HT-29 (cell line): ENCODE measurements around the gene SH3RF3. TPM values are rescaled to one million over a fixed set of nuclear protein-coding genes. Genes with fewer than 3 reads are reported as not detected.

Source experiments
- DNase-seq: peaks from one replicate; pipeline ENCODE4 v3.0.0-alpha.2; 2015; ENCODE audit warnings: low spot score
- total RNA-seq: library from RNA; depleted of rRNA; stranded (reverse); fragments of >200 nt; shearing (Covaris generic); gene quantifications from 2 replicates; pipeline ENCODE4 v1.2.3, GENCODE V29; 2014

The SH3RF3 gene
- total RNA-seq, 1 experiment from 2014 or later: 0.05 TPM

DNA sequence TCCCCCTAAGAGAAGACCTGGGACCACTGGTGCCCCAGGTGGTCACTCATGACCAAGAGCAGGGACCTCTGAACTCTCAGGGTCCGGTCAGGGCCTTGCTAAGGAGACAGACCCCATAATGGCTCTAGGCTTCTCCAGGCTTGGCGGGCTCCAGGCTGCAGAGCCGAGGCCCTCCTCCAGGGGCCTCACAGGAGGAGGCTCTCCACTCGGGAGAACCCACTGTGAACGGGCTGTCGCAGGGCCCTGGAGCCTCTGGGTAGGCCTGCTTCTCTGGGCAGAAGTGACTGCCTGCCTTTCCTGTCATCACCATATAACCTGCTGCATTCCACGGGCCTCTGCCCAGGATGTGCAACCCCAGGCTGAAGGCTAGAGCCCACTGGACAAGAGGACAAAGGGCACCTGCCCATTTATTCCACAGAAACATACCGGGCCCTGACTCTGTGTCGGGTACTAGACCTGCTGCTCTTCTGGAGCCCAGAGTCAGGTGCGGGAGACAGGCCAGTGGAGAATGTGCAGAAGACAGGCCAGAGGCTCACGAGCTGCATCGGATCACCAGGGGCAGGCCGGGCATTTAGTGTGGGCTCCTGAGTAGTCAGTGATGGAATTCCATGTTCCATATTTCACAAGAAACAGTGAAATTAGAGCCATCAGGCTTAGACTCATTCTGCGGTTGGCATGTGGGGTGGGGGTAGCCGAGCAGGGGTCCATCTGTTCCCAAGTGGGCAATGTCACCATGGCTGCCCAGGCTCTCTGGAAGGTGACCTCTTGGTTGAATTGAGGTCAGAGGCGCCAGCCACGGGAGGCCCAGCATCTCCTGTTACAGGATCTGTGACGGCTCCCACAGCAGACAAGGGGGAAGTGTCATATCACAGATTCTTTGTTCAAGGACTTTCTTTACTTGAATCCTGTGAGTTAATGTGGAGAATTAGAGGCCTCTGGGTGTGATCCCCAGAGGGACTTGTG, 220.8 kb downstream of the SH3RF3 start:
- DNase-seq: no peak

- no peak for DNase-seq
Measured at GRCh38 chr2:109350526-109350925, 221.5 kb downstream of the SH3RF3 start.

- no peak for DNase-seq
Measured at GRCh38 chr2:109351164-109351756, 222.3 kb downstream of the SH3RF3 start.

DNA sequence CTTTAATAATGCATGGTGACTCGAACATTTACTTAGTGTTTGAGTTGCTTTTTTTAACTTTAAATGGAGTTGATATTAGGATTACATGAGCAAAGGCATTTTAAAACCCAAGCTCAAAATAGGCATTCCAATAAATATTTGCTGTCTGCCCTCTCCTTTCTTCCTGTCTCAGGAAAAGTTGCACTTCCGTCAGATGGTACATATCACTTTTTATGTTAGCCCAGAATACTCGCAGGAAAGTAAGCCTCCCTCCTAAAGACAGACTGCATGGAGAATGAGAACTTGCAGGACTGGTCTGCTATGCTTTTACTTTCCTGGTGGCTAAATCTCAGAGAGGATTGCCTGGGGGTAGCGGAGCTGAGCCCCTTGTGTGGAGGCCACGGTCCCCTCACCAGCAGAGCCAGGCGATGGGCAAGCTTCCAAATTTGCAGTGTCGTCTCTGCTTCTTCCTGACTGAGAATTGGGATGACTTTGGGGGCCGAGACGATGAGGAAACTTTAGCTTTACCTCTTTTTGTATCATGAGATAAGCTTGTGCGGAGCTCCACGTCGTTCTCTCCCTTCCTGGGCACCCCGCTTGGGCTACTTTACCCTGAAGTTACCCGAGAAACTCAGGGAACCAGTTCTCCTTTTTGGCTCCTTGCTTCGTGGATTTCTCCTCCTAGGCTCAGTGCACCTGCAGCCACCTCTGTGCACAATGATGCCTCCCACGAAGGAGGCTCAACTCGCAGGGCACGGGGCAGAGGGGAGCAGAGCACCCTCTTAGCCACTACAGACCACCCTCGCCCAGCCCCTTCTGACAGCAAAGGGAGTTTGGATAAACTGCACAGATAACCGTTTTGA, 223.3 kb downstream of the SH3RF3 start:
- DNase-seq: no peak

GRCh38 chr2:109352898-109353689, 224.1 kb downstream of the SH3RF3 start:
- no peak for DNase-seq

GRCh38 chr2:109353806-109354745, 225.1 kb downstream of the SH3RF3 start:
- no peak for DNase-seq

DNA sequence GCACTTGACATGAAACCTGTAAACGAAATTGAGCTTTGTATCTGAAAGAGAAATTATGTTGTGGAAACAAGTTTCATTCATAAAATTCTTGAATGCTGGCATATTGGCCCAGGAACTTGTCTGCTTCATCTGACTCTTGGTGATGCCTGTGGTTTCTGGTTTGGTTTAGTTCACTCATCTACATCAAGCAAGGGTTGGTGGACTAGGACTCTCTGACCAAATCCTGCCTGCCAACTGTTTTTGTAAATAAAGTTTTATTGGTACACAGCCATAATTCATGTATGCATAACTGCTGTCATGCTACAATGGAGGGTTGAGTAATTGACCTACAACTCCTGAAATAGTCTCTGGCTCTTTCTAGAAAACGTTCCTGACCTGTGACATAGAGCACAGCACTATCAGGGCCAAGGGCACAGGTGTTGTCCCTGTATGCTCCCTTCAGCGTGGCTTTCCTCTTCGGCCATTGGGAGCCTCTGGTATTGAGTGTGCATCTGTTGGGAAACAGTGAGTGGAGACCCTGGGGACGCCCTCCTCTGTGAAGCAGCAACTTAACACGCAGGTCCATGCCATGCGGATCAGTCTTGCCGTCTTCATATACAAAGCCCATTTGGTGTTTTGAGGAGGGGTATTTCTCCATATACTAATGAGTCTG, 226.3 kb downstream of the SH3RF3 start:
- no peak for DNase-seq

- no peak for DNase-seq
Measured at GRCh38 chr2:109356324-109357035, 227.5 kb downstream of the SH3RF3 start.

GRCh38 chr2:109364217-109364616, 235.2 kb downstream of the SH3RF3 start:
- no peak for DNase-seq

DNA sequence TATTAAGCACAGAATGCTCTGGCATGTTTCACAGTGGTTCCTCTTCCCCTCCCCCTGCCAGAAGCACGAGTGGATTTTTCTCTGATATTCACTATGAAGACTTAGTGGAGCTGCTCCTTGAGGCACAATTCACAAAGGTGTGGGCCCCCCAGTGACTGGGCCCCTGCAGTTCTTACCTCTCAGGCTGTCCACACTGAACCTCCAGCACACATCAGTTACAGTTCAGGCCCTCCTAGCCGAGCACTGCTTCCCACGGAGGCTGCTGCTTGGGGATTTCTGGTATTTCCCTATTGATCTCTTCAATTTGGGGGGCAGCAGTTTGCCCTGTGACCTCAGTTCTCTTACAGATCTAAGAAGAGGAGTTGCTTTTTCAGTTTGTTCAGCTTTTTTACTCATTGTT, 236.1 kb downstream of the SH3RF3 start:
- no peak for DNase-seq

- no peak for DNase-seq
Measured at GRCh38 chr2:109367683-109368082, 238.7 kb downstream of the SH3RF3 start.

DNA sequence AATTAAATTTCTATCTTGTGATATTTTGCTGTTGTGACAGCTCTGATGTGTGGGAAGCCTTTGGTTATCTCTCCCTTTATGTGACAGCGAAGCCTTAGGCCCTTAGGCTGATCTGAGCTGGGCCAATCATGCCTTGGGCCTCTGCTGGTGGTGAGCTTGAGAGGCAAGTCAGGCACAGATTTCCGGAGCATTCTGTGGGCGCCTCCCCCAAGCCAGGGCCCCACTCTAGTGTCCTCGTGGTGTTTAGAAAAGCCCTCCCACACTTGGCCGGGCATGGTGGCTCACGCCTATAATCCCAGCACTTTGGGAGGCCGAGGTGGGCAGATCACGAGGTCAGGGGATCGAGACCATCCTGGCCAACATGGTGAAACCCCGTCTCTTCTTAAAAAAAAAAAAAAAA, 239.8 kb downstream of the SH3RF3 start:
- DNase-seq: no peak

GRCh38 chr2:109369671-109370191, 240.7 kb downstream of the SH3RF3 start:
- no peak for DNase-seq

DNA sequence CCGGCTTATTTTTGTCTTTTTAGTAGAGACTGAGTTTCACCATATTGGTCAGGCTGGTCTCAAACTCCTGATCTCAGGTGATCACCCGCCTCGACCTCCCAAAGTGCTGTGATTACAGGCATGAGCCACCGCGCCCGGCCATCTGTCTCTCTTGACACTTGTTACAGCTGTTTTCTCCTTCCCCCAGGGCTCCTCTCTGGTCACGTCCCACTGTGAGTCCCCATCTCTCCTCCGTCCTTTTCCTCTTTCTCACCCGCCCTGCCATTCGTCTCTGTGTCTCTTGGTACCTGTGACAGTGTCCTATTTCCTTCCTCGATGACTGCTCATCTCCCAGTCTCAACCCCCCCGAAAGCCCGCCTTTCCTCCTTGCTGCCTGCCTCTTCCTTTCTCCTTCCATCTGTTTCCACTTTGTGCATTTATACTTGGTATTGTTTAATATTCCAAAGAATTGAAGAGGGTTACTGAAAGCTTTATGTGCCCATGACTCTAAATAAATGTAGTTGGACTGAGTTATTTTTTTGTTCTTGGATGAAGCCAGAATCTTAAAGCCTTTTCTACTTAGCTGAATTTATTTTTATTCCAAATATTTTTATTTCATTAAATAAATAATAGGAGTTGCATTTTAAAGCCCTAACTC, 241.5 kb downstream of the SH3RF3 start:
- no peak for DNase-seq

DNA sequence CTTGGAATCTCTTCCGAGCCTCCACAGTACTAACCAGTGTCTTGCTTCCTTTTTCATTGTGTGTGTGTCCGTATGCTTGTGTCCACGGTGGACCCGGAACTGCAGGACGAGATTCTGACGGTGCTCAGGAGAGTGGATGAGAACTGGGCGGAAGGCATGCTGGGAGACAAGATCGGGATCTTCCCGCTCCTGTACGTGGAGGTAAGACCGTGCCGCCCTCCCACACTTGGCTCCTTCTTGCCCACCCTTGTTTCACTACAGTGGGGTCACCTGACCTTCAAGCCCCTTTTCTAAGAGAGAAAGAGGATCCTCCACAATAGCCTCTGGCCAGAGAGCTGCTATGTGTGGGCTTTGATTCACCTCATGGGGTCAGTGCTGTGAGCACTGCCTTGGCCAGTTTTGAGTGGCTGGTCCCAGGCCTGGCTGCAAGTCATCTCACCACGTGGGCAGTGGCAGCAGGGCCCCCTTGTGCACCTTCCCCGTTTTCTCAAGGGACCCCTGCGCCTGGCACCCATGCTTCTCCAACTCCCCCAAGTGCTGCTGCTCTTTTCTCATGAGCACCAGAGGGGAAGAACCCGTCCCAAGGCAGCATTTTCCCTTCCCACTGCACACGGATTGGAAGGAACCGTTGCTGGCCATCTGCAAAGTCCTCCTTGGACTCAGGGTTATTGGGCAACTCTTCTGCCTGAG, 242.6 kb downstream of the SH3RF3 start:
- no peak for DNase-seq

DNA sequence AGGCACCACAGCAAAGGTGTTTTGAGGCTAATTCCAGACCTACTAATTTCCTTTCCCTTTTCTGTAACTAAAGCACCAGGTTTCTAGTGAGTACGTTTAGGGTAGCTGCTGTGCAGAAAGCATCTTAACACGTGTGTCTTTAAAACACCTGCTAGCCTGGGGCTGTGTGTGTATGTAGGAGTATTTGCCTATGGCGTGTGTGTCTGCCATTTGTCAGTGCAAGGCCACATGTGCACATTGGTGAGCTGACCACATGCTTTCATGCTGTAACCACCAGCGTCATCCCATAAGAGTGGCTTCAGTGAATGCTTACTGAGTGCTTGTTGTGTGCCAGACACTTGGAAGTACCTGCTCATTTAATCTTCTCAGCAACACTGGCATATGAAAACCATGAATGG, 243.2 kb downstream of the SH3RF3 start:
- DNase-seq: no peak

DNA sequence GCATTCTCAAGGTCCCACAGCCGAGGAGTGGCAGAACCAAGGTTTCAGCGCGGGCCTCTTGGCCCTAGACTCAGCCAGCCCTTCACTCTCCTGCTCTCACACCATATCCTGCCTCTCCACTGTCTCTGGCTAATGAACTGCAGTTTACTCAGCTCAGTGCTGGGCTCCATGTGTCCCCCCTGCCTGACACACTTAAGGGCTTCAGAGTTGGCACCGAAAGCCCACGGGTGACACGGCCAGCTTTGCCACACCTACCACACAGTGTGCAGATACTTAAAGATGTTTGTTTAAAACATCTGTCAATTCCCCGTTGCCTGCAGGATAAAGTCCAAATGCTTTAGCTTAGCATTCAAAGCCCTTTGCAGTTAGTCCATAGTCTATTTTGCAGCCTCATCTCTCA, 243.6 kb downstream of the SH3RF3 start:
- no peak for DNase-seq
